Measurements from ENCODE around the gene P2RX7.
"Not testable (repeated sequence)": the region's sequence is repeated elsewhere in the genome, so short reads cannot be mapped to it uniquely, and the experiment has no call there.

Gene P2RX7

DNA sequence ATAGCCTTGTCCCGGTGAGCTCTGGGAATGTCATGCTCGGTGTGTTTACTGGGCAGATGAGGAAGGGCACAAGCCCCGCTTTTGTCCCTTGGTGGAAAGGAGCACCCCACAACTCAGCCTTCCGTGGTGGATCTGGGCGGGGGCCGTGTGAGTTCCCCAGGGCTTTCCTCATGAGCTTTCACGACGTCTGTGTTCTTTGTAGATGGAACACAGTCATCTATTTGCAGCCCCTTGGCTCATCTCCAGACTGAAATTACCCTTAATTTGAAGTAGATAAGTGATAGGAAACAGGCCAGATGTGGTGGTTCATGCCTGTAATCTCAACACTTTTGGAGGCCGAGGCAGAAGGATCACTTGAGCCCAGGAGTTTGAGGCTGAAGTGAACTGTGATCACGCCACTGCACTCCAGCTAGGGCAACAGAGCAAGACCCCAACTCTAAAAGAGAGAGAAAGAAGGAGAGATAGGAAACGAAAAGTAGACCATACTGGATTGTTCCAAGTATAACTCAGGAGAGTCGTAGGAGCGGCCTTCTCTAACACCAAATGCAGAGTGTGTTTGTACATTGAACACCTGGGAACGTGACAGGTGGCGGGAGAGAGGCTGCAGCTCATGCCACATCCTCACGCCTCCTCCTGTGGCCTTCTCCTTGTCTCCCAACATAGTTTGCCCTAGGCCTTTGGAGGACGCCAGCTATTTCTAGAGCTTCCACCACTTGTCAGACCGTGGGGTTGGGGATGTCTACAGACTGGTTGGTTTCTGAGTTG lies 86.1 kb downstream of the P2RX7 start:
- H3K4me3 ChIP-seq (ENCODE audit: low read depth, low read length), result no peak overlapping the region
- TF ChIP-seq, protein P1, sequence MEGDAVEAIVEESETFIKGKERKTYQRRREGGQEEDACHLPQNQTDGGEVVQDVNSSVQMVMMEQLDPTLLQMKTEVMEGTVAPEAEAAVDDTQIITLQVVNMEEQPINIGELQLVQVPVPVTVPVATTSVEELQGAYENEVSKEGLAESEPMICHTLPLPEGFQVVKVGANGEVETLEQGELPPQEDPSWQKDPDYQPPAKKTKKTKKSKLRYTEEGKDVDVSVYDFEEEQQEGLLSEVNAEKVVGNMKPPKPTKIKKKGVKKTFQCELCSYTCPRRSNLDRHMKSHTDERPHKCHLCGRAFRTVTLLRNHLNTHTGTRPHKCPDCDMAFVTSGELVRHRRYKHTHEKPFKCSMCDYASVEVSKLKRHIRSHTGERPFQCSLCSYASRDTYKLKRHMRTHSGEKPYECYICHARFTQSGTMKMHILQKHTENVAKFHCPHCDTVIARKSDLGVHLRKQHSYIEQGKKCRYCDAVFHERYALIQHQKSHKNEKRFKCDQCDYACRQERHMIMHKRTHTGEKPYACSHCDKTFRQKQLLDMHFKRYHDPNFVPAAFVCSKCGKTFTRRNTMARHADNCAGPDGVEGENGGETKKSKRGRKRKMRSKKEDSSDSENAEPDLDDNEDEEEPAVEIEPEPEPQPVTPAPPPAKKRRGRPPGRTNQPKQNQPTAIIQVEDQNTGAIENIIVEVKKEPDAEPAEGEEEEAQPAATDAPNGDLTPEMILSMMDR (IDR thresholded peaks at IDR 0.05; ENCODE audit: low read depth, low read length), result no peak

DNA sequence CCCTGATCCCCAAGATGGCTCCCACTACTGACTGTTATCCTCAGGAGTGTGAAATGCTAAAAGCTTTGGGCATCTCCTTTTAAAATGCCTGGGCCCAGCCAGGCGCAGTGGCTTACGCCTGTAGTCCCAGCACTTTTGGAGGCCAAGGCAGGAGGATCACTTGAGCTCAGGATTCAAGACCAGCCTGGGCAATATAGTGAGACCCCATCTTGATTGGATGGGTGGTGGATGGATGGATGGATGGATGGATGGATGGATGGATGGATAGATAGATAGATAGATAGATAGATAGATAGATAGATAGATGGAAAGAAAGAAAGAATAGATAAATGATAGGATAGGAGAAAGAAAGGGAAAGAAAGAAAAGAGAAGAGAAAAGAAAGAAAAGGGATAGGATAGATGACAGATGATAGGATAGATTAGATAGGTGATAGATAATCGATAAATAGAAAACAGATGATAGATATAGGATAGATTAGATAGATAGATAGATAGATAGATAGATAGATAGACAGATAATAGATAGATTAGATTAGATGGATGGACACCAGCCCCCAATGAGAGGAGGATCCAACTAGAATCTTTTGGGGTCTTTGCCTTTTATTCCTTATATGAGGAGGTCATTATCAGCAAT lies 86.8 kb downstream of the P2RX7 start:
- no peak overlapping the region for H3K4me3 ChIP-seq (ENCODE audit: low read depth, low read length)
- TF ChIP-seq, protein P1 (IDR thresholded peaks at IDR 0.05; ENCODE audit: low read depth, low read length), result no peak

DNA sequence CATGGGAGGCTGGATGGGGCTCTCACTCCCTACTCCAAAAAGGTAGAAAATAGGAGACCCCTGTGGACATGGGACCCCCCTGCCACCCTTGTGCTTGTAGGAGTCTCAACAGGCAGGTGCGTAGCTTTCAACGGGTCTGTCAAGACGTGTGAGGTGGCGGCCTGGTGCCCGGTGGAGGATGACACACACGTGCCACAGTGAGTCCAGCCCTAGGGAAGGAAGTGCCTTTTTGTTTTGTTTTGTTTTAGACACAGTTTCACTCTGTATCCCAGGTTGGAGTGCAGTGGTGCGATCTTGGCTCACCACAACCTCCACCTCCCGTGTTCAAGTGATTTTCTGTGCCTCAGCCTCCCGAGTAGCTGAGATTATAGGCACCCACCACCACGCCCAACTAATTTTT lies 90.2 kb downstream of the P2RX7 start:
- TF ChIP-seq, protein P1 (IDR thresholded peaks at IDR 0.05; ENCODE audit: low read depth, low read length), result no peak
- no peak overlapping the region for H3K4me3 ChIP-seq (ENCODE audit: low read depth, low read length)

DNA sequence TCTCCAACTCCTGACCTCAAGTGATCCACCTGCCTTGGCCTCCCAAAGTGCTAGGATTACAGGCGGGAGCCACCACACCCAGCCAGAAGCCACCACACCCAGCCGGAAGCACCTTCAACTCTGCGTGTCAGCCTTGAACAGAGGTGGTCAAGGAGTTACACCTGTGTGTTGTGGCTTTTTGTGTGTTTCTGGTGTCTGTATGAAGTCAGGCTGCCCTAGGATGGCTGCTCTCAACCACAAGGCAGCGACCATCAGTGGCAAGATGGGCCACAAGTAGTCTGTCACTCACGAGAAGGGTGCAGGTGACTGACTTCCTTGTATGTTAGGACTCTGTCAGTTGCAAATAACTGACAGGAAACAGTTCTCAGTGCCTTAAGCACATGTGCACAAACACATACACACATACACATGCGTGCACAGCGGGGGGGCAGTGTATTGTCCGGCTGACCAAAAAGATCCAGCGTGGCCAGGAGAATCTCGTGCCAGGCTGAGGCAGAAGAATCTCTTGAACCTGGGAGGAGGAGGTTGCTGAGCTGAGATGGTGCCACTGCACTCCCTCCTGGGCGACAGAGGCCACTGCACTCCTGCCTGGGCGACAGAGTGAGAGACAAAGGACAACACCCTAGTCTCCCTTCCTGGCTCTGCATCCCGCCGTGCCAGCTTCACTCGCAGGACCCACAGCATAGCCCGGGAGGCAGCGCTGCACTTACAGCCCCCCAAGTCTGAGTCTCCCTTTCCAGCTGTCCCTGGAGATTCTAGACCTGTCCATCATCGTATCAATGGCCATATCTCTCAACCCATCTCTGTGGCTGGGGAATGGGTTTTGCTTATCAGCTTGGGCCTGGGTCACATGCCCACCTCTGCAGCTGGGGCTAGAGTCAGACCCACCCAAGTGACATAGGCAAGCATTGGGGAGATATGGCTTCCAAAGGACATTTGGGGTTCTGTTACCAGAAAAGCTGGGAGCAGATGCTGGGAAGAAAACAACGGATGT lies 90.9 kb downstream of the P2RX7 start:
- TF ChIP-seq, protein P1 (IDR thresholded peaks at IDR 0.05; ENCODE audit: low read depth, low read length), result peak; percentile 25; the same call in 1 of the 2 replicates
- H3K4me3 ChIP-seq (ENCODE audit: low read depth, low read length), result no peak overlapping the region

DNA sequence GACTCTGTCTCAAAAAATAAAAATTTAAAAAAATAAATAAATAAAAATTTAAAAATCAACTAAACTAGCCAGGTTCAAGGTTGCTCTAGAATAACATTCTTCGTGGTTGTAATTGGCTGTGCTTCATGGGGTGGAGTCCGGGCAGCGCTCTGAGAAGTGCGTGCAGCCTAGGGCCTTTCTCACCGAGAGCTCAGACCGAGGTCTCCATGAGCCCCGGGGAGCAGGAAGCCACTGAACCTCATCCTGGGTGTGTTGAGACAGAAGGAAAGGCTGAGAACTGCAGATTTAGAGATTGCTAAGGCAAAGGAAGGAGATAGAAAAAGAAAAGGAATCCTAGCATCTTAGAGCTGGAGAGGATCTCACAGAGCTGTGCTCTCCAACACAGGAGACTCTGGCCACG lies 91.9 kb downstream of the P2RX7 start:
- TF ChIP-seq, protein P1 (IDR thresholded peaks at IDR 0.05; ENCODE audit: low read depth, low read length), result no peak
- H3K4me3 ChIP-seq (ENCODE audit: low read depth, low read length), result no peak overlapping the region

DNA sequence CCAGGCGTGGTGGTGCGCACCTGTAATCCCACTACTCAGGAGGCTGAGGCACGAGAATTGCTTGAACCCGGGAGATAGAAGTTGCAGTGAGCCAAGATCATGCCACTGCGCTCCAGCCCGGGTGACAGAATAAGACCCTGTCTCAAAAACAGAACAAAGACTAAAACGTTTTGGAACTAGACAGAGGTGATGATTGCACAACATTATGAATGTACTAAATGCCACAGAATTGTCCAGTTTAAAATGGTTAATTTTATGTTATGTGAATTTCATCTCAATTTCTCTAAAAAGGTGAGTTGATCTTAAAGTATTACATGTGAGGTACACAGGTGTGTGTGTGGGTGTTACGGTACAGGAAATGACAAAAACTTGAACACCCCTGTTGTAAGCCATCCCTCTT lies 93.7 kb downstream of the P2RX7 start:
- TF ChIP-seq, protein P1 (IDR thresholded peaks at IDR 0.05; ENCODE audit: low read depth, low read length), result no peak
- H3K4me3 ChIP-seq (ENCODE audit: low read depth, low read length), result no peak overlapping the region

DNA sequence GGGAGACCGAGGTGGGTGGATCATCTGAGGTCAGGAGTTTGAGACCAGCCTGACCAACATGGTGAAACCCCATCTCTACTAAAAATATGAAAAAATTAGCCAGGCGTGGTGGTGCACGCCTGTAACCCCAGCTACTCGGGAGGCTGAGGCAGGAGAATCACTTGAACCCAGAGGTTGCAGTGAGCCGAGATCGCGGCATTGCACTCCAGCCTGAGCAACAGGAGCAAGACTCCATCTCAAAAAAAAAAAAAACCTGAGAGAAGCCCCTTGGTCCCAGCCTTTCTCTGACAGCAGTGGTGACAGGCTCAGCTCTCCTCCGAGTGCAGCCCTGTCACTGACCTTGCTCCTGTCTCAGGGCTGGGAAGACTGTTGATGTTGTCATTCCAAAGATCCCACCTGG lies 94.2 kb downstream of the P2RX7 start:
- H3K4me3 ChIP-seq (ENCODE audit: low read depth, low read length), result not testable (repeated sequence)
